Measurements from ENCODE around the gene CDK5RAP2.

CDK5RAP2 gene

DNA sequence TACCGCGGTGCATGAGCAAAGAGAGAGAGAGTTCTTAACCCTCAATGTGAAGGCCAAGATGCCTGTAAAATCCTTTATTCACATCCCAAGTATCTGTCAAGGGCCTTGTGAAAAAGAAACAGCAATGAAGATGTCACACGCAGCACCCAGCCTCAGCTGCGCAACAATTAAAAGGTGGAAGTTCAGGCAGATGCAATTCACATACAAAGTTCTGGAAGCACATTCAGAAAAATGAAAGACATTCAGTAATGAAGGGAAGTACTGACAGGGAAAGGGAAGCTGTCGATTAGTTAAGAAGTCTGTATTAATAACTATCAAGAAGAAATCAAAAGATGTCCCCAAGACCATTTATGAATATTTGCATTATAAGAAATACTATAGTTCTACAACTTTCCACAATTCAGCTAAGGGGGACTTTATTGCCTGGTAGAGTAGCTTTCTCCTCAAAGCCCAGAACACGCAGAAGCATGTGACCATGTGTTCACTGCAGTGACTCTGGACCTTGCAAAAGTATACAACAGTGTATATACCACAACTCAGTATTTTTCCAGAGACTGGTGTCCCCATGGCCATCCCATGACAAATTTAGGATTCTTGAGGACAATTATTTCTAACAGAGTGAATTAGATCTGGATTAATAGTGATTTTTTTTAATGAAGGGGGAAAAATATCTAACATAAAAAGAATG, 137.5 kb downstream of the CDK5RAP2 start:
- no peak for FAIRE-seq

DNA sequence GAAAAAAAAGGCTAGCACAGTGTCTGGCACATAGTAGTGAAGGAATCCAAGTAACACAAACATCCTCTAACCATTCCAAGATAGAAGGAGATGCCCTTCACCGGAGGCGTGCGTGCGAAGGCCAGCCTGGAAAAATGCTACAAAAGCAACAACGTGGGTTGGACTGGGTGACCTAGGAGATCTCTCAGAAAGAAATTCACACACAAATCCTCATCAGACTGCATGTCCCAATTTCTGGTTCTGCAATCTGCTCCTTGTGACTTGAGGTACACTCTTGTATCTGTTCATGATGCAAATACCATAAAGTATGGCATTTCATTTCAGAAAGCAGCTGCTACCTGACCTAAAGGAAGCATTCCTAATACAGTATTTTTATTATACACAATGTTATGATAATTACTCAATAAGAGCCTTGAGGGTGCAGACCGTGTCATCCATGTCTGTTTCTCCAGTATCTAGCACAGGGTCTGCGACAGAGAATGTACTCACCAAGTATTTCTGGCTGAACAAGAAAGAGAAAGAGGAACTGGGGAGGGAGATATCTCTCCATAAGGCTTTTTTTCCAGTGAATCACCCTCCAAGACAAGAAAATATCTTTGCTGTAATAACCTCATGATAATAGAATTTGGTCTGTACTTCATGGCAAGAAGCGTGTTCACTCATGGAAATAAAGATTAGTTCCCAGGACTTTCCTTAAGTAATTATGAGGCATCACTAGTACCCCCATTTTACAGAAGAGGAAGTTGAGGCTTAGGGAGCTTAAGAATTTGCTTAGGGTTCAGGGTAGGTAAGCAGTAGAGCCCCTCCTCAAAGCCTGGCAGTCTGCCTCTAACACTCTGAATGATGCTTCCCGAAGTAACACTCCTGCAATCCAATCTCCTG, 138.3 kb downstream of the CDK5RAP2 start:
- DNase-seq (ENCODE audit: insufficient read length, low spot score) = no peak
- FAIRE-seq = no peak

More for the DNA sequence above, 137.5 kb downstream of the CDK5RAP2 start:
- no peak for DNase-seq (ENCODE audit: insufficient read length, low spot score)

DNA sequence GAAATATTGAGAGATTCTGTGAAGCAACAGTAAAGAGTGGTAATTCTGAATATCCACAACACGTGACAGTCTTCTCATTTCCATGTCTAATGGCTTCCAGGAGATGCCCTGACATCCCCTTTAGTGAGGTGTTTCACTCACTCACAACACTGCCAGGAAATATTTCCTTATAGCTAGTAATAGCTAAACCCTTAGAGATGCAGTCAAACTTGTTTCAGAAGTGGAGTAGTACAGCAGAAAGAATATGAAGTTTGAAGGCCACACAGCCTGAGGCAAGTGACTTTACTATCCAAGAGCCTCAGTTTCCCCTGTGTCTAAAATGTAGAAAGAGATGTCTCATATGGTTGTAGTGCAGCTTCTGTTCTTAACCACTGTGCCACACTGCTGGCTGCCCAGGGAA, 139.2 kb downstream of the CDK5RAP2 start:
- DNase-seq (ENCODE audit: insufficient read length, low spot score) (no peak), FAIRE-seq (no peak)

DNA sequence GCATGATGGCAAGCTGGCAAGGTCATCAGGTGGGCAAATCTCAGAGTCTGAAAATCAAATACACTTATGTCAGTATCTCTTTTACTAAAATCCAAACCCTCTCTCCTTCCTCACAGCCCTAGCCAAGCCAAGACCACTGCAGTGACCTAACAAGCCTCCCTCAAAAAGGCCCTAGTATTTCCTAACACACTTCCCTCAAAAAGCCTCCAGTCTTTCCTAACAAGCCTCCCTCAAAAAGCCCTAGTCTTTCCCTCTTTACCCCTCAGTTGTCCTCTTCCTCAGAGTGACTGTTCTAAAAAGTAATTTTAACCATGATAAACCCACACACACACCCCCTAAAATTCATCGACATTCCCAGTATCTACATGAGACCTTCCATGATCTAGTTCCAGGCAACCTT, 140.0 kb downstream of the CDK5RAP2 start:
- FAIRE-seq (no peak), DNase-seq (ENCODE audit: insufficient read length, low spot score) (no peak)

DNA sequence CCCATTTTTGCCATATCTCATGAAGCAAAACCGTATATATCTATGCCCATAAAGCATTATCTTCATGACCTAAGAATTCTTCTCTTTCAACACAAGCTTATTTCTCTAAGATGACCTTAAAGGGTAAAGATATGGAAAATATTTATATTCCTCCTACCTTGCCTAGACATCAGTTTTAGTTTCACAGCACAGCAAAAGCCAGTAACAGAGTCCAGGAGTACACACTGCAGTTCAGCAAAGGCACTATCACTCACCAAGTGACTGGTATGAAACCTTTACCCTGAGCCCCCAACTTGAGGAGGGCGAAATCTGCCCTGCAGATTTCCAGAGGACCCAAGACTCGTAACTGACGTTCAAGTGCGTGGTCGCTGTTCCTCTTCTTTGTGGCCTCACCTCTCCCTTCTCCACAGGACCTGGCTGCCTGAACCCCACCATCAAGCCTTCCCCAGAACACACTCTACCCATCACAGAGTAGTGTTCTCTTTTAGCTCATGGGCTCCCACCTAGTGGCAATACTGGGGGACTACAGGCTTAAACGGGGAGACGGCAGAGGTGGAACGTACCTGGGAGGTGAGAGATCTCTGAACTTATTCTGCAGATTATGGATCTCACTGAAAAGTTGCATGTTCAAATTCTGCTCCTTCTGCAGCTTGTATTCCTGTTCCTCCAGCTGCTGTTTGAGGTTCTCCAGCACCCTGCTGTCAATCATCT, 141.0 kb downstream of the CDK5RAP2 start:
- no peak for FAIRE-seq
- DNase-seq (ENCODE audit: insufficient read length, low spot score) = peak; percentile 27

DNA sequence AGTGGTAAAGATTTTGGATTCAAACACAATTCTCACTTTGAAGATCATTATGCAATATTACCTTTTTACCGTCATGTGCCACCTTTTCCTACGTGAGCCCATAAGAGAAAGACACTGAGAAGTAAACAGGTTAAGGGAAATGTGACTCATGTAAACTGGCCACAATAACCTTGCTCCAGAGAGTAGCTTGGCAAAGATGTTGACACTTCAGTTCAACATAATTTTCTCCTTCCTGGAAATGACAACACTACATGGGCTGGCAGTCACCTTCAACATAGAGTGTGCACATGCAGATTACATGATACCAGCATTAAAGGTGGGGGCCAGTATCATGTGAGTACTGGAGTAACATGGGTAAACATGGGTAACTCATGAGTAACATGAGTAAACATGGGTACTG, 141.9 kb downstream of the CDK5RAP2 start:
- FAIRE-seq = no peak
- no peak for DNase-seq (ENCODE audit: insufficient read length, low spot score)

DNA sequence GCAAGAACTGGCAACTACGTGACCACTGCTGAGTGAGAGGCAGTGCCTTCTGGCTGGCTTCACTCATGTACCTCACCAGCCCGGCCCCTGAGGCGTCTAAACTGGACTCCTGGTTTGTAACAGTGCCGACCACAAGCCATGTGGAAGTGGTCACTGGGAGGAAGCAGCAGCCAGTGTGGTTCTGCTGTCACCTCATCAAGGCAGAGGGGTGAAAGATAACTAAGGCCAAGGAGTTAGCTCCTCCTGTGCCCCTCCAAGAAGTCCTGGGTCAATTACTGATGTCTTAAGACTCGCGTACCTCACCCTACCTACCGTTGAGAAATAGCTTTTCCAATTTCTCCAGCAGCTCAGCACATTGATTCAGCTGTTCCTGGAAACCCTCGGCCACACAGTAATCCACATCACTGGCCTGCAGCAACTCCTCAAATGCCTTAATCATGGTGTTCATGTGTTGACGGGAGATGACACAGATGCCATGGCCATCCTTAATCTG, 142.9 kb downstream of the CDK5RAP2 start:
- FAIRE-seq (no peak), DNase-seq (ENCODE audit: insufficient read length, low spot score) (no peak)

DNA sequence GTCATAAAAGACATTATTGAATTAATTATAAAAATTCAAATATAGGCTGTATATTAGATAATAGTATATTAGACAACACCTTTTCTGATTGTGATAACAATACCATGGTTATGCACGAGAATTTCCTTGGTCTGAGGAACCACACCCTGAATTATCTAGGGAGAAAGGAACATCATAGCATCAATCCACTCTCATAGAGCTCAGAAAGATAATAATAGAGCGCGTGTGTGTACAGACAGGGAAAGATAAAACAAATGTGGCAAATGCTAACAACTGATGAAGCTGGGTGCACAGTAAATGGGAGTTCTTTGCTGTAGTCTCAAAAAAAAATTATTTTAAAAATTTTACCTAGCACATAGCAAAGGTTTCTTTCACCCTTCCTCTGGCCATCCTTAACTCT, 143.5 kb downstream of the CDK5RAP2 start:
- DNase-seq (ENCODE audit: insufficient read length, low spot score) = no peak
- FAIRE-seq = no peak

DNA sequence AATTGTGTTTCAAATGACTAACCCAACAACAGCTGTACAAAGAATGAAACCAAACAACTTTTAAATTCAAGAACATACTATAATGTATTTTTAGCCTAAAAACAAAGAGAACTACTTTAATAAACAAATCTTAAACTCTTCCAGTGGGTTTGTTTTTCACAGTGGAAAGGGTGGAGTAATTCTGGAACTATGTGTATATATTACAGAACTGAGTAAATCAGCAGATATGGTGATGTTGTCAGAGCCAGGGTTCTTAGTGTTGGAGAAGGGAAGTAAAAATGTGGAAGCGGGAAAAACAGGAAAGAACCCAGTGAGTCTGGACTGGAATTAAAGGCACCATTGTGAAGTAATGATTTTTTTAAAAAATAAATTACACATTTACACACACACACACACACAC, 144.9 kb downstream of the CDK5RAP2 start:
- FAIRE-seq (no peak), DNase-seq (ENCODE audit: insufficient read length, low spot score) (no peak)

DNA sequence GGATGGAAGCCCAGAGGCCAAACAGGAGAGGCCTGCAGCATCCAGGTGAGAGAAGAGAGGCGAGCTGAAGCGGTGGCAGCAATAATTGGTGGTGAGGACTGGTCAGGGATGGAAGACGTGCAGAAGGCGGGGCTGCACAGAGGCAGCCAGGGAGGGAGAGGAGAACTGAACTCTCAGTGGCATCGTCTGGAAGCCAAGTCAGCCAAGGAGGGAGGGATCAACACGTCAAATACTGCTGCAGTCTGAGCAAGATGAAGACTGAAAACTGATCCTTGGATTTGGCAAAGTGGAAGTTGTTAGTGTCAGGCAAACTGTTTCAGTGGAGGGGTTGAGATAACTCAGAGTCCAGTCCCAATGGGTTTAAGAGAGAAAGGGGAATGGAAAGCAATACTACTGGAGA, 145.4 kb downstream of the CDK5RAP2 start:
- FAIRE-seq (no peak), DNase-seq (ENCODE audit: insufficient read length, low spot score) (no peak)

DNA sequence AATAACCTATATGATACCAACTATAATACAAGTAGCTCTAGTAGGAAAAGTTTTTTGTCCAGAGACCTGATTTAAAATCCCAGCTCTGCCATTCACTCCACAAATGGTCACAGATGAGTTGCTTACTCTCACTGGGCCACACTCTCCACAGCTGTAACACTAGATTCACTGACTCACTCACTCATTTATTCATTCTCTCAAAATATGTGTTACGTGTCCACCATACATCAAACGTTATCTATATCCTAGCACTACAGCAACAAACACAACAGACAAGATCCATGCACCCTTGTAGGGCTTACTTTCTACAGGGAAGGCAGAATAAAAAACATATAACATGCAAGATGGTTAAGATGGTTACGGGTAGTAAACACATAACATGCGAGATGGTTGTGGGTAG, 146.3 kb downstream of the CDK5RAP2 start:
- FAIRE-seq (no peak), DNase-seq (ENCODE audit: insufficient read length, low spot score) (no peak)

DNA sequence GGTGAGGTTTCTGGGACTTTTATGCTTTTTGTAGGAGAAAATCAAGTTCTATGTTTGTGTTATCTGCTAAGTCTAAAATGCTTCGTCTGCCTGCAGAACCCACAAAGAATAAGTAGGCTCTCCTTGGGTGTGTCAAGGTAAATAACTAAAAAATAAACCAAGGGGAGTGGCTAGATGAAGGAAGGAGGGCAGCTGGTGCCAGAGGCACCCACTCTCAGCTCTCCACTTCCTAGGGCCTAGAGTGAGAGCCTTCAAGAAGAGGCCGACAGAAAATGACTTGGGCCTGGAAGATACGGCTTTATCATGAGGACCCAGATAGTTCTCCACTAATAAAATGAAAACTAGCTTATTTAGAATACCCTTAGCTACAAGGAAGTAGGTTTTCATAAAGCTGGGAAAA, 147.4 kb downstream of the CDK5RAP2 start:
- DNase-seq (ENCODE audit: insufficient read length, low spot score) = no peak
- FAIRE-seq = no peak

DNA sequence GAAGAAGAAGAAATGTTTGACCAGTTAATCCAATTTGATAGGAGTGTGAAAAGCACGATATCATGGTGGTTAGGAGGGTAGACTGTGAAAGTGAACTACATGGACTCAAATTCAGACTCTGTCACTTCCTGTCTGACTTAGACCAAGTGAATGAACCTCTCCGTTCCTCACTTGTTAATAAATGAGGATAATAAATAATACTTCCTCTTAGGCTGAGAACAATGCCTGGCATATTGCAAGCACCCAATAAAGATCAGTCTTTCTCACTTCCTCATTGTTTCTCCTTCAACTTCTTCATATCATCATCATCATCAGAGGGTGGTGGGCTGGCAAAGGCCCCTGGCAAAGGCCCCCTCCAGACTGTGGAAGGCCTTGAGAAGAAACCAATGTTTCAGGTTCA, 148.7 kb downstream of the CDK5RAP2 start:
- FAIRE-seq (no peak), DNase-seq (ENCODE audit: insufficient read length, low spot score) (no peak)

DNA sequence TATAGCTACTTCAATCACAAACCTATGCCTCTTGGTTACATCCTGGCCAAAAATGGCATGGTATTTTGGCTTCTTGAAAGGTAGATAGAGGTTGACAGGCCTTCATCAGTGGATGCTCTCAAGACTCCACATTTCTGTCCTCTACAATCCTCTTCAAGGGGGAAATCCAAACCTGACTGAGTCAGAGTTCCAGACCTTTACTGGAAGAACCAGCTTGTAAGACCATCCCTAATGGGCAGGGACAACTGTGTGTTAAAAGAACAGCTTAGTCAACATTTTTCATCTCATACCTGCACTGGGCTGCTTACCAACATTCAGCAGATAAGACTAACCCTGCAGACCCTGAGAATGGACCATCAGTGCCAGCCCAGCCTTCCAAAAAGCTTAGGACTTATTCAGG, 155.7 kb downstream of the CDK5RAP2 start:
- DNase-seq (ENCODE audit: insufficient read length, low spot score) = no peak
- no peak for FAIRE-seq

DNA sequence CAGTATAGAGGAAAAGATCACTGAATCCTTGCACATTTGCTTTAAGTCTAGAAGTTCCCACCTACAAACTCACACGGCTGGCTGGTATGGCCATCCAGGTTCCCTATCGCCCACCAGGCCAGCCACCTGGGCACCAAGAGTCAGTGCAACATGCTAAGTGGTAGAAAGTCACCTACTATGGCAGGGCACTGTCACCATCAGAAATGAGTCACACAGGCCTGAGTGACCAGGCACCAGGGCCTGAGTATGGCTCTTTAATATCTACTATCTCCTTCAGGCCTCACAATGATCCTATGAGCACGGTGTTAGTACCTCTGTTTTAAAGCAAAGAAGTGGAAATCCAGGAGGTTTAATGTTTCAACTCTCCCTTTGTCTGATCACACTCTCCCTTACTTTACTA, 156.2 kb downstream of the CDK5RAP2 start:
- DNase-seq (ENCODE audit: insufficient read length, low spot score) = no peak
- FAIRE-seq = no peak

DNA sequence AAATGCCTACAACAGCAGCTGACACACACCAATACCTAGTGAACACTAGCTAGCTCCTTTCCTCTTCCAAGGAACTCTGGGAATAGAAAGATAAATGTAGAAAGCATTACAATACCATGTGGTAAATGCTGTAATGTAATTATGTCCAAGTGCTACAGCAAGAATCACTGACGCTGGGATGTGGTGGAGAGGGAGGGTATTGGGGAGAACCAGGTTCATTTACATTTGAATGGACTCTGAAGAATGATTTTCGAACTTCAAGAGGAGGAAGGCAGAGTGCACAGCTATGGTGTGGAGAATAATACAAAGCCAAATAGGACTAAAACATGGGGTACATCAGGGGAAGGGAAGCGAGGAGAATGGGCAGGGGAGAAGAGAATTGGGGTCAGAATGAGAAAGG, 158.0 kb downstream of the CDK5RAP2 start:
- FAIRE-seq = no peak
- no peak for DNase-seq (ENCODE audit: insufficient read length, low spot score)

DNA sequence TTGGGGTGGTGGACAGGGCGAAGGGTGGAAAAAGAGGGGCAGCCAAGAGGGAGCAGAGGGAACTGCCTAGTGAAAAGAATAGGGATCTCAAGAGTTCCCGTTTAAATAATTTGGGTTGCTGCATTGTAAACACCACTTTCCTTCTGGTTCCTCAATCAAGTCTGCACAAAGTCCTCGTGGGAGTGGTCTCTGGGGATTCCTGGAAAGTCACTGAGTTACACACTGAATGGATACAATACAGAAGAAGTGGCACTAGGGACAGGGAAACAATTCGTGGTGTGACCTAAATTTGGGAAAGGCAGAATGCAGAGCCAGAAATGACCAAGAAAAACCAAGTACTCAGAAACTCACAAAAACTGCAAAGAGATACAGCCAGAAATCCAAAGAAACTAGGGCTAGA, 161.7 kb downstream of the CDK5RAP2 start:
- DNase-seq (ENCODE audit: insufficient read length, low spot score) = no peak
- FAIRE-seq = no peak

DNA sequence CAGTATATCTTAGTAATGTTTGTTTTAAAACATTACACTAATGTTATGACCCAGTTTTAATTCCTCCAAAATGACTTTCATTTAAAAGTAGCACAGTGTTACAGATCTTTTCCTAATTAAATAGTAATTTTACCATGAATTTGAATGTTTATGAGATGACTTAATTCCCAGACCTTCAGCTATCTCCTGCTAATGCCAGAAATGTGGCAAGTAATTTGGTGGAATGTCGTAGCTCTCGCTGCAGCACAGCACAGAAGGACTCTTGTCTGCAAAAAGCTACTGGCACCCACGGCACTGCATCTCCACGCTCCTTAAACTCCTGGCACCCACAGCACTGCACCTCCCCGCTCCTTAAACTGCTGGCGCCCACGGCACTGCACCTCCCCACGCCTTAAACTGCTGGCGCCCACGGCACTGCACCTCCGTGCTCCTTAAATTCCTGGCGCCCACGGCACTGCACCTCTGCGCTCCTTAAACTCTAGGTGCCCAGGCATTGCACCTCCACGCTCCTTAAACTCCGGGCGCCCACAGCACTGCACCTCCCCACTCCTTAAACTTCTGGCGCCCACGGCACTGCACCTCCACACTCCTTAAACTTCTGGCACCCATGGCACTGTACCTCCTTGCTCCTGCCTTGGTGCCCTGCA, 163.1 kb downstream of the CDK5RAP2 start:
- FAIRE-seq (no peak), DNase-seq (ENCODE audit: insufficient read length, low spot score) (no peak)

DNA sequence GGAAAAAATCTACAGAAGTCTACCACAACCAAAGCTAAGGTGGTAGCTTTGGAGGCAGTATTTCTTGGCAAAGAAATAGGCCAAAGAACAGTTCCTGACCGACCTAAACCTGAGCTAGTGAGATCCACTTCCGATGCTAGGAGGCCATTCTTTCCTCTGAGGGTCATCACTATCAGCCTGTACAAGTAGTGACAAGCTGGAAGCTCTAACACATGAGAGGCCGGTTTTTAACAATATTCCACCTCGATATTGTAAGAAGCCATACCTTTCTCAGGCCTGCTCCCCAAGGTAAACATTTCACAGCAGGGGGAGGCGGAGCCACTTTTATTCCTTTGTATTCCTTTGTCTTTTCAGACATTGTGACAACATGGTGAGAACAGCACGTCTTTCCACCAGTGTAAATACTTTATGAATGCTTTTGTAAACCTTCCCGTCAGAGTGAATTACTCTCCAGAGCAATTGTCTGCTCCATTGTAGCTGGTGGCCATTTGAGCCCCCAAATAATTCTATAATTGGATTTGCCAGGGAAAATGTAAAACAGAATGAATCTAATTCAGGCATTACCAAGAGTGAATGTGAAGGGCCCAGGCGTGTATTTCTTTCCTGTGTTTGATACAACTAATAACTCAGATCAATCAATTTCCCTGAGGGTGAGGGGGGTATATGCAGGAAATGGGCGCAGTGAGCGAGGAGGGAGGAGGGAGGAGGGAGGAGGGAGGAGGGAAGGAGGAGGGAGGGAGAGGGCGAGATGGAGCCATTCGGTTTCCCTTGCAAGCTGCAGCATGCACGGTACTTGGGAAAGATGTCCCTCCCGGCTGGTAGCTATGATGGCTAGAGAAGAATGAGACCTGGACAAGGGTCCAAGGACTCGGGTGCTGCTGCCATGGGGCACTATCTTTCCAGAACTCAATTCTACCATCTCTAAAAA, 166.6 kb downstream of the CDK5RAP2 start:
- FAIRE-seq (no peak), DNase-seq (ENCODE audit: insufficient read length, low spot score) (no peak)

DNA sequence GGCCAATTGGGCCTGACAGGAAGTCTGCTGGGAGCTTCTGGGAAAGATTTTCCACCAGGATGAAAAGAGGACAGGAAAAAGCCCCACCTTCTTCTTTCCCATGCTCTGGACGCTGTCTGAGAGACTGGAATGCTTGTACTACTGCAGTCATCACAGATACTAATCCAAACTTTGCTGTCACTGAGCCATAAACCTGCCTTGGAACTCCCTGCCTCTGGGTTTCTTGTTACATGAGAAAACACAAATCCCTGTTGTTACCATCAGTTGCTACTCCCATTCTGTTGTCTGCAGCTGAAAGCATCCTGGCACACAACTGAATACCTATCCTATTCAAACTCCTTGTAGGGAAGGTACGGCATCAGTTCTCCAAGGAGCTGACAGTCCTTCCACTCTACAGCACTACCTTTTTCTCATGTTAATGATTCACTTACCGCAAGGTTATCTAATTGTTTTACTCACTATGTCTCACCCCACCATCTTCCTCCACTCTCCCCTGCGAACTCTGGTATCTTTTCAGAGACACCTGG, 167.5 kb downstream of the CDK5RAP2 start:
- FAIRE-seq = no peak
- no peak for DNase-seq (ENCODE audit: insufficient read length, low spot score)
